Esophagus squamous epithelium (tissue), 4 donors: ENCODE results near the gene SEPTIN7.

Experiments used
- POLR2A ChIP-seq, 4 donors: fragments of 450-650 bp; IDR thresholded peaks; one replicate each; pipeline ENCODE4 v1.6.1; 2017; ENCODE audit warnings: antibody characterized with exemption in 4 of 4, mild to moderate bottlenecking in 4 of 4, moderate library complexity in 3 of 4
- TF ChIP-seq, protein P1 (sequence below), 6 experiments: fragments of 450-650 bp in 4 of 6; fragments of 200-600 bp in 2 of 6; sonication (generic) in 2 of 6; IDR thresholded peaks; one replicate each; pipeline ENCODE4 v1.5.1; 2016 to 2019; ENCODE audit warnings: antibody characterized with exemption in 6 of 6, mild to moderate bottlenecking in 4 of 6, moderate library complexity in 4 of 6

DNA sequence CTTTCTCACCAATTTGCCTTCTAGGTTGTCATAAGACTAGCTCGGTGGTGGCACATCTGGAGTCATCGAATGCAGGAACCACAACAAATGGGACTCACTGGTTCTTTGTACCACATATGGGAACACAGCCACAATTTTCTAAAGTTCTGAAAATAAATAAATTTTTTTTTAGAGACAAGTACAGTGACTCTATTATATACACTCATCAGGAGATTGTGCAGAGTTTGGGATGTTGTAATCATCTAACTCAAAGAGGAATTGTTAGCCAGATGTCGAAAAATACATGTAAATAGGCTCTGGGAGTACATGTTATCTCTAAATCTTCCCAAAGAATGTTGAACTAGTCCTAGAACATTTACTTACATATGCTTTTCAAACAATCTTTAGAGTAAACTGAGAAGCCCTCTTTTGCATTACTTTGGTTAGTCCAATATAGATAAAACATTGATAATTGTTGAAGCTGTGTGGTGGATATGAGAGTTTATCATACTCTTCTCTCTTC lies 19.6 kb upstream of the SEPTIN7 start:
- TF ChIP-seq, protein P1, sequence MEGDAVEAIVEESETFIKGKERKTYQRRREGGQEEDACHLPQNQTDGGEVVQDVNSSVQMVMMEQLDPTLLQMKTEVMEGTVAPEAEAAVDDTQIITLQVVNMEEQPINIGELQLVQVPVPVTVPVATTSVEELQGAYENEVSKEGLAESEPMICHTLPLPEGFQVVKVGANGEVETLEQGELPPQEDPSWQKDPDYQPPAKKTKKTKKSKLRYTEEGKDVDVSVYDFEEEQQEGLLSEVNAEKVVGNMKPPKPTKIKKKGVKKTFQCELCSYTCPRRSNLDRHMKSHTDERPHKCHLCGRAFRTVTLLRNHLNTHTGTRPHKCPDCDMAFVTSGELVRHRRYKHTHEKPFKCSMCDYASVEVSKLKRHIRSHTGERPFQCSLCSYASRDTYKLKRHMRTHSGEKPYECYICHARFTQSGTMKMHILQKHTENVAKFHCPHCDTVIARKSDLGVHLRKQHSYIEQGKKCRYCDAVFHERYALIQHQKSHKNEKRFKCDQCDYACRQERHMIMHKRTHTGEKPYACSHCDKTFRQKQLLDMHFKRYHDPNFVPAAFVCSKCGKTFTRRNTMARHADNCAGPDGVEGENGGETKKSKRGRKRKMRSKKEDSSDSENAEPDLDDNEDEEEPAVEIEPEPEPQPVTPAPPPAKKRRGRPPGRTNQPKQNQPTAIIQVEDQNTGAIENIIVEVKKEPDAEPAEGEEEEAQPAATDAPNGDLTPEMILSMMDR (IDR thresholded peaks at IDR 0.05): no peak
- TF ChIP-seq POLR2A (IDR thresholded peaks at IDR 0.05): no peak
